Thyroid gland (tissue), 4 donors: ENCODE data around the gene PTGES. TPM values are rescaled to one million over a fixed set of nuclear protein-coding genes. Genes with fewer than 3 reads are reported as not detected.

Source experiments
- DNase-seq, 2 donors: peaks; one replicate each; pipeline ENCODE4 v3.0.0-alpha.2; 2019
- H3K27ac ChIP-seq, 3 donors: fragments of 200-600 bp; sonication (generic); 1 replicate in 2 of 3; 2 replicates in 1 of 3; pipeline ENCODE4 v1.5.1; 2016 to 2019; ENCODE audit warnings: mild to moderate bottlenecking in 1 of 3, moderate library complexity in 1 of 3
- H3K27me3 ChIP-seq: fragments of 200-600 bp; sonication (generic); one replicate; pipeline ENCODE4 v1.5.1; 2019
- H3K36me3 ChIP-seq, 2 donors: fragments of 200-600 bp; sonication (generic); one replicate each; pipeline ENCODE4 v1.5.1; 2016 to 2019
- H3K4me1 ChIP-seq, 2 donors: fragments of 200-600 bp; sonication (generic); one replicate each; pipeline ENCODE4 v1.5.1; 2017 to 2019
- H3K4me3 ChIP-seq, 3 donors: fragments of 200-600 bp; sonication (generic); replicated peaks in 1 of 3; 1 replicate in 2 of 3; 2 replicates in 1 of 3; pipeline ENCODE4 v1.5.1; 2016; ENCODE audit warnings: mild to moderate bottlenecking in 1 of 3
- H3K9me3 ChIP-seq: fragments of 200-600 bp; sonication (generic); one replicate; pipeline ENCODE4 v1.5.1; 2017
- CTCF ChIP-seq, 6 experiments: fragments of 200-600 bp in 3 of 6; fragments of 450-650 bp in 3 of 6; sonication (generic) in 3 of 6; IDR thresholded peaks; one replicate each; pipeline ENCODE4 v1.5.1; 2016 to 2019; ENCODE audit warnings: antibody characterized with exemption in 6 of 6, mild to moderate bottlenecking in 2 of 6, inconsistent platforms in 1 of 6, moderate library complexity in 1 of 6
- POLR2A ChIP-seq, 2 donors: fragments of 450-650 bp; IDR thresholded peaks; one replicate each; pipeline ENCODE4 v1.6.1; 2017; ENCODE audit warnings: antibody characterized with exemption in 2 of 2, mild to moderate bottlenecking in 2 of 2, moderate library complexity in 1 of 2
- WGBS, 2 donors: methylation state at CpG; one replicate each; pipeline ENCODE4 v1.1.5; 2017; 5-methylcytosine and 5-hydroxymethylcytosine counted together
- intact Hi-C: fragments of 100-400 bp; cut with DNase I; formaldehyde crosslinking; loops from one replicate; pipeline ENCODE4 v1.15.1; 2023
- total RNA-seq, 4 donors: library from RNA; depleted of rRNA; stranded (reverse); fragments of >200 nt; gene quantifications; one replicate each; pipeline ENCODE4 v1.2.3, GENCODE V29; 2016

PTGES gene
- total RNA-seq, 4 donors from 2014 or later, result 0.29 to 5.3 (median 2.3) TPM

- DNase-seq, result no peak
- H3K27me3 ChIP-seq, result no peaks in the 10 kb centered on the region
- H3K4me1 ChIP-seq, result peaks cover 9 to 17% of the 10 kb centered on the region in 2 donors
- WGBS, 2 donors, result 68 to 74% methylated on average over 9 of the region's 9 CpGs
- H3K36me3 ChIP-seq, result no peaks in the 10 kb centered on the region
- H3K4me3 ChIP-seq, result no peak overlapping the region
- intact Hi-C loops, result no loop called here
- no peaks in the 10 kb centered on the region for H3K9me3 ChIP-seq
- TF ChIP-seq CTCF (IDR thresholded peaks at IDR 0.05) (no peak), POLR2A (IDR thresholded peaks at IDR 0.05) (no peak)
- no peak overlapping the region for H3K27ac ChIP-seq
Observed at GRCh38 chr9:129757045-129757444, 4.2 kb upstream of the PTGES start.

GRCh38 chr9:129756191-129756590 is 3.3 kb upstream of the PTGES start:
- H3K9me3 ChIP-seq, result no peaks in the 10 kb centered on the region
- no peak overlapping the region for H3K4me3 ChIP-seq
- H3K4me1 ChIP-seq, result peaks cover 12 to 18% of the 10 kb centered on the region in 2 donors
- H3K27me3 ChIP-seq, result no peaks in the 10 kb centered on the region
- TF ChIP-seq CTCF (IDR thresholded peaks at IDR 0.05) (no peak), POLR2A (IDR thresholded peaks at IDR 0.05) (no peak)
- WGBS, 2 donors, result 89 to 96% methylated on average over 6 of the region's 6 CpGs
- intact Hi-C loops, result no loop called here
- no peaks in the 10 kb centered on the region for H3K36me3 ChIP-seq
- DNase-seq, result no peak
- H3K27ac ChIP-seq, result no peak overlapping the region

DNA sequence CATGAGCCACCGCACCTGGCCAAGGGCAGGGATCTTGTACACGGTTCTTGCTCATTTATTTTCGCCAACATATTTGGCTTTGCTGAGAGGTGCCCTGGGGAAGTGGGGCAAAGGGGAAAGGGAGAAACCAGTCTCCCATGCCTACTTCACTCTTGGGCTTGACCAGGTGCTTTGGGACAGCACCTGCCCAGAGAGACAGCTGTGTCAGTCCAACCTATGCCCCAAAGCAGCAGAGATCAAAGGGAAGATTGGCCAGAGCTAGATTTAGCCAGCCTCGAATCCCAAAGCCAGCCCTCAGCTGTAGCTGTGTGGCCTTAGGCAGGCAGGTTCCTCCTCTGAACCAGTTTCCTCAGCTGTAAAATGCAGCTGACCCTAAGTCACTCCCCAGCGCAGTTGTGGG is 2.3 kb upstream of the PTGES start:
- Histone ChIP-seq H3K27me3 (no peaks in the 10 kb centered on the region), H3K4me1 (peaks cover 12 to 18% of the 10 kb centered on the region in 2 donors), H3K4me3 (no peak overlapping the region), H3K27ac (no peak overlapping the region), H3K36me3 (no peaks in the 10 kb centered on the region), H3K9me3 (no peaks in the 10 kb centered on the region)
- no peak for DNase-seq
- 91 to 93% methylated on average over 5 of the region's 5 CpGs for WGBS, 2 donors
- intact Hi-C loops, result no loop called here
- TF ChIP-seq POLR2A (IDR thresholded peaks at IDR 0.05) (no peak), CTCF (IDR thresholded peaks at IDR 0.05) (no peak)

- peaks cover 12 to 18% of the 10 kb centered on the region in 2 donors for H3K4me1 ChIP-seq
- H3K9me3 ChIP-seq, result no peaks in the 10 kb centered on the region
- H3K36me3 ChIP-seq, result no peaks in the 10 kb centered on the region
- TF ChIP-seq CTCF (IDR thresholded peaks at IDR 0.05), result no peak
- TF ChIP-seq POLR2A (IDR thresholded peaks at IDR 0.05), result no peak
- no peak overlapping the region for H3K27ac ChIP-seq
- WGBS, 2 donors, result 16 to 28% methylated on average over 21 to 23 of the region's 31 CpGs
- H3K27me3 ChIP-seq, result no peaks in the 10 kb centered on the region
- intact Hi-C loops, result no loop called here
- DNase-seq, result peak; percentile 76 to 79
- H3K4me3 ChIP-seq, result peak overlapping the region in 1 of 3 donors; percentile 11
Observed at GRCh38 chr9:129751841-129752801, 721 bp downstream of the PTGES start.

- Histone ChIP-seq H3K36me3 (no peaks in the 10 kb centered on the region), H3K4me3 (no peak overlapping the region), H3K9me3 (no peaks in the 10 kb centered on the region), H3K27ac (no peak overlapping the region), H3K27me3 (no peaks in the 10 kb centered on the region), H3K4me1 (peaks cover 12 to 18% of the 10 kb centered on the region in 2 donors)
- DNase-seq, result no peak
- intact Hi-C loops, result no loop called here
- 92 to 95% methylated on average over 7 to 8 of the region's 9 CpGs for WGBS, 2 donors
- no peak for TF ChIP-seq CTCF (IDR thresholded peaks at IDR 0.05)
- TF ChIP-seq POLR2A (IDR thresholded peaks at IDR 0.05), result no peak
Observed at GRCh38 chr9:129750013-129750638, 2.7 kb downstream of the PTGES start.
